DMS 273 (cell line): ENCODE data around the gene MUC22.
"Not testable (repeated sequence)": the region's sequence is repeated elsewhere in the genome, so short reads cannot be mapped to it uniquely, and the experiment has no call there.

Source experiments
- DNase-seq: peaks from one replicate; lab custom pipeline; 2025; ENCODE audit not compliant: unreplicated experiment; lab: John Stamatoyannopoulos, UW

Gene MUC22

DNA sequence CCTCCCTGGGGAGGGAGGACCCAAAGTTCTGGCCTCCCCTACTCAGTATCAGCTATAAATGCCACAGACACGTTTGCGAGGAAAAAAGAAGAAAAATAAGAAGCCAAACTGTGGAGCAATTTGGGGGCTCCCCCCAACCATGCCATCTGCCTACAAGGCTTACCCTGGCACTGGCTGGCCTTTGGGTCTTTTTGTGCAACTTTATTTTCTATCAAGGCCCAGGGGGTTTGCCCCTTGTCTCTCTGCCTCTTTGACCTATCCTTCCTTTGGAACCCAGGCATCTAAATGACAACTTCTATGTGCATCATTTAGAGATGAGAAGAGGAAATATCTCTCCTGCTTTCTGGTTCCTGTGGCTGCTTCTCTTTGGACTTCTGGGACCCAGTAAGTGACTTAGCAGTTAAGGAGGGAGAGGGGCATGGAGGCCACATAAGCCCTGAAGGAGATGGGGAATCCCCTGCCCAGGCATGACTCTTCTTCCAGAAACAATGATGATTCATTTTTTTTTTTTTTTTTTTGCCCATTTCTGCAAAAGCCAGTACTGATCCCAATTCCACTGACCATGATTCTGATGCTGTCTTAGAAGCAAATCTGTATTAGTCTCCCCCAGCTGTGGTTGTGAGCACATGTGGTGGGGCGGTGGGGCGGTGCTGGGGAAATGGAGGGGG, at the start of gene MUC22:
Gene MUC22, plus strand, starts transcription at position 82 of the 668 bp plus-strand sequence. Its CDS starts 233 bp downstream, at position 315.
- no peak for DNase-seq

DNA sequence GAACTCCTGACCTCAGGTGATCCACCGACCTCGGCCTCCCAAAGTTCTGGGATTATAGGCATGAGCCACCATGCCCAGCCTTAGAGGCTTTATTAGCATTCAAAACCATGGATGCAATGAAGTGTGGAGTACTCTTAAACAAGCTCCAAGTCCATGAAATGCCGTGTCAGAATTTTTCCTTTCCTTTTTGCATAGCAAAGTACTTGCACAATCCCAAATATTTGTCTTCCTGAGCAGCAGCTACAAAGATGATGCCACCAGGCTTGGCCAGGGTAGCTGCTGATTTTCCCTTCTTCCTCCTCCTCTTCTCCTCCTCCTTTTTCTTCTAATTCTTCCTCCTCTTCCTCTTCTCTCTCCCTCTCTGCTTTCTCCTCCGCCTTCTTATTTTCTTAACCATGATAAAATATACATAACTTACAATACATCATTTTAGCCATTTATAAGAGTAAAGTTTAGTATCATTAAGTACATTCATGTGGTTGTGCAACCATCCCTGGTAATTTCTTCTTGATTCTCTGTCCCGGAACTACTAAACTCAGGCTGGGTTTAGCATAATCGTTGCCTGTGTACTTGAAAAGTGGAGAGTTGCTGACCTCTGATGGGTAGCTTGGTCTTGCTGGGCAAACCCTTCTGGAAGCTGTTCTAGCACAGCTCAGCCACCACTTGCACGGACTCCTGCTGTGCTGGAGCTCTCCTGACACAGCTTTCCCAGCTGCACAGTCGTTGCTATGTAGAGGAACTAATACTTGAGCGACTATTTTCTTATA, 49.2 kb upstream of the MUC22 start:
- DNase-seq = no peak

DNA sequence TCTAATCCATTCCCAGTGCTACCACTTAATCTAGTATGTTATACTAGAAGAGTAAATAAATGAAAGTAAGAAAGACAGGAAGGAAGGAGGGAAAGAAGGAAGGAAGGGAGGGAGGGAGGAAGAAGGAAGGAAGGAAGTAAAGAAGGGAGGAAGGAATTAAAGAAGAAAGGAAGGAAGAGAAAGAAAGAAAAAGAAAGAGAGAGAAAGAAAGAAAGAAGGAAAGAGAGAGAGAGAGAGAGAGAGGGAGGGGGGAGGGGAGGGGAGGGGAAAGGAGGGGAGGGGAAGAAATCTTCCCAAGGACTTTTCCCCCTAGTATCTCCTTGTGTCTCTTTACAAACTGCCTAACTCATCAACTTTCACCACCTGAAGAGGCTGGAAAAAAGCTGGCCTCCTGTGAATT, 47.6 kb upstream of the MUC22 start:
- DNase-seq = no peak

DNA sequence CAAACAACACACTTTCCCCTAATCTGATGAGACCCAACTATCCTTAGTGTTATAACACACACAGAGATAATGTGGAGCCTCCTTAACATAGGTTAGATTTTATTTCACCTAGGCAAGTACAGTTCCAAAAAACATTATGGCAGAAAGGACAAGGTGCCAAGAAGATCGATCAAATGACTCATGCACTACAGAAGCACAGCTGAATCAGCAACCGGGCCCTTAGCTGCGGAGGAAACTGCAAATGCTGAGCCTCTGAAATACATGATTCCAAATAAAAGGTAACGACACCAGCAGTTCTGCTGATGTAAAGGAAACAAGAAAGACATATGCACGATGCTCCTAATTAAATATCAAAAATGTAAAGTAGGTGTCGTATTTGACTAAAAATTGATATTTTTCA, 46.6 kb upstream of the MUC22 start:
- DNase-seq = no peak

DNA sequence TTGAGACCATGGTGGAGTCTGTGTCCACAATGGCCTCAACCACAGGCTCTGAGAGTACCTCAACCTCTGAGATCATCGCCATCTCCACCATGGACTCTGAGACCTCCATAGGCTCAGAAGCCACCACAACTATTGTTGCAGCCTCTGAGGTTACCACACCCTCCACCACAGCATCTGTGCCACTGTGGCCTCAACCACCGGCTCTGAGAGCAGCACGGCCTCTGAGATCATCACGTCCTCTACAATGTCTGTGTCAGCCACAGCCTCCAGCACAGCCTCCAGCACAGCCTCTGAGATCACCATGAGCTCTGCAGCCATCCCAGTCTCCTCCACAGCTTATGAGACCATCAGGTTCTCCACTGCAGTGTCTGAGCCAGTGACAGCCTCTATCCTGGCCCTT, 46.2 kb upstream of the MUC22 start:
- no peak for DNase-seq

DNA sequence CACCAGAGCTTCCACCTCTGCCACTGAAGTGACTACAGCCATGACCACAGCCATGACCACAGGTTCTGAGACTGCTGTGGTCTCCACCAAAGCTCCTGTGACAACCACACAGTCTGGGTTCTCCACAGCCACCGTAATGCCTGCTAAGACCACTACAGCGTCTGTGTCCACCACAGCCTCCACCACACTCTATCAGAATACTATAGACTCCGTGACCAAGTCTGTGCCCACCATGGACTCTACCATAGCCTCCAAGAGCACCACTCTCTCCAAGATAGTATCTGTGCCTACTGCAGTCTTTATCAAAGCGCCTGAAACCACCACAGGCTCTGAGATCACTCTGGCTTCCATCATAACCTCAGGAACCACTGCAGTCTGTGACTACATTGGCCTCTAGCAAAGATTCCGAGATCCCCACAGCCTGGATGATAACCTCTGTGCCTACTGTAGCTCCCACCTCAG, 45.1 kb upstream of the MUC22 start:
- DNase-seq = no peak

DNA sequence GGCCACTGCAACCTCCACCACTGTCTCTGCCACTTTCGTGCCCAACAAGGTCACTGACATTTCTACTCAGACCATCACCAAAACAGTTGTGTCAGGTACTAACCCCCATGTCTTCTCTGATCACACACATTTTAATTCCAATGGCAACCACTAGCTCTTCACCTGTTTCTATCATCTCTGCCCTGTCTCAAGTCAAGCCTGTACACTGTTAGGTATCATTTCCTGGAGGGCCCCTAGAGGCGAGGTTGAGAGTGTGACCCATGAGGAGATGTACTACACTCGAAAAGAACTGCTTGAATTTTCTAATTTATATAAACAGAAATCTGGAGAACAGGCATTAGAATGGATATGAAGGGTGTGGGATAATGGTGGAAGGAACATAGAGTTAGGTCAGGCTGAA, 44.1 kb upstream of the MUC22 start:
- DNase-seq = no peak

DNA sequence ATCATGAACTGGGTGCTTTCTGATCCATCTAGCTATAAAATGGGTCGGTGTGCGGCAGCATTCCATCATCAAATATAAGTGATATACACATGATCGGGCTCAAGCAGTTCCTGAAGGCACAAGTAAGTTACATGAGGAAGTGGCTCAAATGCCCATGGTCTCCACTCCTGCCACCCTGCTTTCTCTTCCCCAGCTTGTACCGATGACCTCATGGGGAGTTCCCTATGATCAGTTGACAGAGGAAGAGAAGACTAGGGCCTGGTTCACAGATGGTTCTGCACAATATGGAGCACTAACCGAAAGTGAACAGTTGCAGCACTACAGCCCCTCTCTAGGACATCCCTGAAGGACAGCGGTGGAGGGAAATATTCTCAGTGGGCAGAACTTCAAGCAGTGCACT, 41.1 kb upstream of the MUC22 start:
- DNase-seq = not testable (repeated sequence)

DNA sequence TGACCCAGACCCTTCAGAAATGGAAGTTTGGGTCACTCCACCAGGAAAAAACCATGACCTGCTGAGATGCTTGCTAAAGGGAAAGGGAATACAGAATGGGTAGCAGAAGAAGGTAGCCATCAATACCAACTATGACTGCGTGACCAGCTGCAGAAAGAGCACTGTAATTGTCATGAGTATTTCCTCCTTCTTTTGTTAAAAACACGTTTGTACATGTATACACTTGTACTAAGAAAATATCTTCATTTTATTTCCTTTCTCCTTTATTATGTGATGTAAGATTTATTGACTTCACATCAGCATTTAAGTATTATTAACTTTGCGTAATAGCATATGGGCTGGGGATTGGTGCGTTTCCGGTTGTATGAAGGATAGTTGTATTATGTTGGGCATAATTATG, 39.3 kb upstream of the MUC22 start:
- DNase-seq = no peak

DNA sequence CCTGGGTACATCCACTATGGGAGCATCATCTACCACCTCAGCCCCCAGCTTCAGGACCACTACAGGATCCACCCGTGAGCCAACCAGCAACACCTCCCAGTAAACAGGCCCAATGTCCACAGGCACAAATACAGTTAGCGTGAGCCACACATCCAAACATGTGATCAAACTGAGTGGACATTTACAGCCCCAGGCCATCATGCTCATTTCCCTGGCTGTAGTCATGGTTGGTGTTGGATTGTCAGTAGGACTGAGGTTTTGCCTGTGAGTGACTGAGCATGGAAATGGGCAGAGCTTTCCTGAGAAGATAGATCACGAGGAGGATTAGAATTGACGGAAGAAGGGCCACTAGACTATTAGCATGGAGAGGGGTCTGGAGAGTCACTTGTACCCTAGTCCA, 37.5 kb upstream of the MUC22 start:
- DNase-seq = no peak

DNA sequence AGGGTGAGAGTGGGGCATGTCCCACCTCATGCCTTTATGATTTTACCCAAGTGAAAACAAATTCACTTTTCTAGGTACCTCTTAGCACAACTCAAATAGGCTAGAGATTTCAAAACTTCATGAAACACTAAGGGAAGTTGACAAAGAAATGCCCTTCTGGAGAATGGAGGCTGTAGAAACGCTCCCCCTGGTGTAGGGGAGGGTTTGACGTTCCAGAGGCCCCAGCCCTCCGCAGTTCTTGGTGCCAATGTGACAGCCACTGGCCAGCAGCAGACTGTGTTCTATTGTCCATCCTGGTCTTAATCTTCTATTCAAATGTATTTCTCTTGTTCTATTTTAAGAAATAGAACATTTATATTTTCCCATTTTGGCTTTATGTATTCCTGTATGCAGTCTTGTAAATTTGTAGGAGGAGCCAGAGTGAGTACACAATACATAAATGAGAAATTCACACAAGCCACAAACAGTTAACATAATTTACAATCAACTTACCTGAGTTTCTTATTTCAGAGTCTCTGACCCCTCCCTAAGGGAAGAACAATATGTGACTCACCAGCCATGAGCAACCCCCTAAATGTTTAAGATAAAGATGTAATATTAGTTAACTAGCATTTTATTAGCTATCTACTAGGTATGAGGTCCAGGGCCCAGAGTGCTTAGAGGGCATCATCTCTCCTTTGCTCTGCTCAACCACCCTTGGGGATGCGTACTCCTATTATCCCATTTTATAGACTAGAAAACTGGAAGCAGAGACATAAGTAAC, 35.6 kb upstream of the MUC22 start:
- DNase-seq = no peak

DNA sequence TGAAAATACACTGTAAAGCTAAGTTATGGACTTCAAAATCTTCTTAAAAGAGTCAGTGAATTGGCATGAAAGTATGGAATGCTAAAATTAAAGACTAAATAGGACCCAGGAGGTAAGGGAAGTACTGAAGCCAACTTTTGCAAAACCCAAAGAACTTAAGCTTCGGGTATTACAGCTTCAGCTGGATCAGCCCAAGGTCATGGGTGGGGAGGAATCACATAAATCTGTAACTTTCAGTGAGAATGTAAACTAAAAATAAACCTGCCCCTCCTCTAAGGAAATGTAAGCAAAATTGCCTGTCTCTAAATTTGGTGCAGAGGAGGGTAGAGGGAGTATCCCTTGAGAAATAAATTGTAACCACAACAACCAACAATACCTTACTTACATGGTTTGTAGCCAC, 31.1 kb upstream of the MUC22 start:
- DNase-seq = no peak

DNA sequence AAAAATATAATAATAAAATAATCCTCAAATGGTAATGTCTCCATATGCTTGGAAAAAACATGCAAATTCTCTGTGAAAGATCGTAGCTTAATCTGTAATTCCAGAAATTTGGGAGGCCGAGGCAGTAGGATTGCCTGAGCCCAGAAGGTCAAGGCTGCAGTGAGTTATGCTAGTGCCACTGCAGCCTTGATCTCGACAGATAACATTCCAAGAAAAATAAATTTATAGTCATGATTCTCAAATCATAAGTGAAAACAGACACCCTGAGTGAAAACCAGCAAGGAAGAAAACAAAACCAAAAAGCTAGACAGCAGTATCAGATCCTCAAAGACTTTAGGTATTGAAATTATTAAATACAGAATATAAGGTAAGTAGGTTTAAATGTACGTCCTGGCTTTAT, 30.6 kb upstream of the MUC22 start:
- DNase-seq = no peak

DNA sequence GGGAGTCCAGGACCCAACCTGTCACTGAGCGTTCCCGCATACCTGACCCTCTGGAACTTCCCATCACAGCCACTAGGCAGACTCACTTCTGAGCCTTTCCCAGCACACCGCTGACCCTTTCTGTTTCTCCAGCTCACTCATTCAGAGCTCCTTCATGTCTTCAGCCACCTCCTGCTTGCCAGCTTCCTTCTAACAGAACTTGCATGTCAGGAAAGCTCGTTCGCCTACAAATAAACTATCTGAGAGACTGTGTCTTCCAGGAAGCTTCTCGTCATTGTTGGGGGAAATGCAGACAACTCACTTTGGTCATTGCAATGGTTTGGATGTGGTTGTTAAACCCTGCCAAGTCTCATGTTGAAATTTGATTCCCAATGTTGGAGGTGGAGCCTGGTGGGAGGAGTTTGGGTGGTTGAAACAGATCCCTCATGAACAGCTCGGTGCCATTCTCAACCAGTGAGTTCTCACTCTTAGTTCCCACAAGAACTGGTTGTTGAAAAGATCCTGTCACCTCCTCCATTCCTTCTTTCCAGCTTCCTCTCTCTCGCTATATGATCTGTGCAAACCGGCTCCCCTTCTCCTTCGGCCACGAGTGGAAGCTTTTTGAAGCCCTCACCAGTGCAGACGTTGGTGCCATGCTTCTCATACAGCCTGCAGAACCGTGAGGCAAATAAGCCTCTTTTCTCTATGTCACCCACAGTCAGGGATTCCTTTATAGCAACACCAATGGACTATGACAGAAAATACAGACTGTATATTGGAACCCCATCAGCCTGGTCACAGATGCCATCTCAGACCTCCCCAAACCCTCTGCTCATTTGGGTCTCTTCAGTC, 28.1 kb upstream of the MUC22 start:
- peak; percentile 55 for DNase-seq

DNA sequence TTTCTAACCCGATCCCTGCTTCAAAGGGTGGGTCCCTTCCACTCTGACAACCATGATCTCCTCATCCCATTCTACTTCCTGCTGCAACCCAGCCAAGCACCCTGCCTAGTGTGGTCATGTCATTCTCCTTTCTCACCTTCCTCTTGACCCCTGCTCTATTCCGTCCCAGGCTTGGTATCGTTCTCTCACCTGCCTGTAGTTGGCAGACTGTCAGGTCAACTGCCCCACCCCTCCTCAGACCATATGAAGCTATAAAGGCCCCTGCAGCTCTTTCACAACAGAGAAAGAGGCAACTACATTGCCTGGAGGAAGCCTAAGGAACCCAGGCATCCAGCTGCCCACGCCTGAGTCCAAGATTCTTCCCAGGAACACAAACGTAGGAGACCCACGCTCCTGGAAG, 26.8 kb upstream of the MUC22 start, which contains the start of gene MUC21:
Gene MUC21, plus strand, starts transcription at position 280 of the 400 bp plus-strand sequence. CDS start 241 bp downstream, outside the sequence.
- no peak for DNase-seq

DNA sequence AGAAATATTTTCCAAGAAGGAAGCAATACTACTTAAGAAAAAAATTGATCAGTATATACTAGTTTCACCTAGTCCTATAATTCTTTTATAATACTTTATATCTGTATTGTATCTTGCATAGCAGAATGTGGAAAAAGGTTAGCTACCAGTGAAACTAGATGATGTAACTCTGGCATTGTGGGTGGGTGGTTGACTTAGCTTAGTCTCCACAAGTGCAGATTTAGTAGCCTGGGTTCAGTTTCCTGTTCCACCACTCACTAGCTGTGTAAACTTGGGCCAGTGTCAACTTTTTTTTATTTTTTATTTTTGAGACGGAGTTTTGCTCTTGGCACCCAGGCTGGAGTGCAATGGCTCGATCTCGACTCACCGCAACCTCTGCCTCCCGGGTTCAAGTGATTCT, 24.8 kb upstream of the MUC22 start:
- DNase-seq = no peak

DNA sequence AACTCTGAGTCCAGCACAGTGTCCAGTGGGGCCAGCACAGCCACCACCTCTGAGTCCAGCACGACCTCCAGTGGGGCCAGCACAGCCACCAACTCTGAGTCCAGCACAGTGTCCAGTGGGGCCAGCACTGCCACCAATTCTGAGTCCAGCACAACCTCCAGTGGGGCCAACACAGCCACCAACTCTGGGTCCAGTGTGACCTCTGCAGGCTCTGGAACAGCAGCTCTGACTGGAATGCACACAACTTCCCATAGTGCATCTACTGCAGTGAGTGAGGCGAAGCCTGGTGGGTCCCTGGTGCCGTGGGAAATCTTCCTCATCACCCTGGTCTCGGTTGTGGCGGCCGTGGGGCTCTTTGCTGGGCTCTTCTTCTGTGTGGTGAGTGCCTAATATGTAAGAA, 23.0 kb upstream of the MUC22 start:
- no peak for DNase-seq

DNA sequence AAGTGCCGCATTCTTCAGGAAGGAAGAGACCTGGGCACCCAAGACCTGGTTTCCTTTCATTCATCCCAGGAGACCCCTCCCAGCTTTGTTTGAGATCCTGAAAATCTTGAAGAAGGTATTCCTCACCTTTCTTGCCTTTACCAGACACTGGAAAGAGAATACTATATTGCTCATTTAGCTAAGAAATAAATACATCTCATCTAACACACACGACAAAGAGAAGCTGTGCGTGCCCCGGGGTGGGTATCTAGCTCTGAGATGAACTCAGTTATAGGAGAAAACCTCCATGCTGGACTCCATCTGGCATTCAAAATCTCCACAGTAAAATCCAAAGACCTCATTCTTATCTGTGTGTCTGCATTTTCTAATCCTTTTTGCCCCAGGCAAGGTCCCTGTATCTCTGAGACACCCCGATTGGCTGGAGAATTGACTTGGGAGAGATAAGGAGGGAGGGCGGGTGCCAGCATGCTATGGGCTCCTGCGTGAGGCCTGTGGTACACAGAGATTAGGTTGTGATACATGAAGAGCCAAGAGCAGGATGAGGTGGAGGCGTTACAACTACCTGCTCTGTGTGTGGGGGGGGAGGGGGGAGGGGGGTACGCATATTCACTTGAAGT, 22.0 kb upstream of the MUC22 start:
- DNase-seq = no peak

DNA sequence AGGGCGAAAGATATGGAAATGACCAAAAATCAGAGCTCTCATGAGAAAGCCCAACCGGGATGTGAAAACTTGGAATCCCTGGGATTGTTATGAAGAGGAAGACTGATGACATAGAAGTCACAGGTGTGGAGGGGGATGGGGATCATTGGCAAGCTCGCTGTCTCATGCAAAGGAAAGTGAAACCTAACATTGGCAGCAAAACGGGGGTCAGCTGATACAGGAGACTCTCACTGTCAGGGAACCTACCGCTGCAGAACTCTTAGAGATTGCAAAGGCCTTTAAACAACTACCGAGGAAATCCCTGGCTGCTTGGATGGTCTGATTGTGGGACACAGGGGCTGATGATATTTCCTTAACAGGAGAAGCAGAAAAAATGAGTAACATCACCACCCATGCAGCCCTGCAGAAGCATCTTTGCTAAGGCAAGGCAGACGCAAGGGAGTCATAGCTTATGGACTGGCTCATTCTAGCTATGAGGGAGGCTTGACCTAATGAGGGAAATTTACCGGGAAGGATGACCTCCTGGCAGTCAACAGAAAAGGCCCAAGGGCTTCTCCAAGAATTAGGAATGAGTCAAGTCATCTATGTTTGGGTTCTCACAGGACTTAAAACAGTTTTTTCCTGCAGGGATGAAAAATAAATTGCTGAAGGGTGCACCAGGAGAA, 19.7 kb upstream of the MUC22 start:
- DNase-seq = no peak

DNA sequence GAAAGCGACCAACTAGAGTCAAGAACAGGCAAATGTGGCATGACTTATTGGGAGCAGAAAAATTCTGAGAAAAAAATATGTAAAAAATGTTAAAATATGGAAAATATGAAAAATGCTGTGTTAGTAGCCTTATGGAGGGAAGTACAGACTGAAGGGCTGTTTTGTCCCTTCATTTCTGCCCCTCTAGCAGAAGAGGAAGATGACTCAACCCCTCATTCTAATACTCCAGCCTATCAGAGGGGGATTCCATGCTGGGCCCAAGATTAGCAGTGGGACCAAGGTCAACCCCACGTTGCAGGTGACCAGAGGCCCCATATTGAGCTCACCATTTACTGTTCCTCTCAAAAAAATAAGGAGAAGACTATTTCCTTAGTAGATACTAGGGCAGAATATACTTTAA, 18.4 kb upstream of the MUC22 start:
- DNase-seq = no peak
